Measurements from ENCODE around the gene XXYLT1.
"Not testable (repeated sequence)": the region's sequence is repeated elsewhere in the genome, so short reads cannot be mapped to it uniquely, and the experiment has no call there.

Gene XXYLT1

GRCh38 chr3:195097331-195098255 lies 173.4 kb downstream of the XXYLT1 start:
- DNase-seq (ENCODE audit: insufficient read length) (no peak), FAIRE-seq (no peak)
- no peak for TF ChIP-seq TAF1 (IDR thresholded peaks at IDR 0.05; ENCODE audit: borderline replicate concordance, low read depth, low read length)
- no peak for TF ChIP-seq POLR2AphosphoS5 (IDR thresholded peaks at IDR 0.05; ENCODE audit: low read depth, low read length)
- TF ChIP-seq POLR2A (IDR thresholded peaks at IDR 0.05; ENCODE audit: low read depth, low read length): no peak

- DNase-seq (ENCODE audit: insufficient read length): no peak
- FAIRE-seq: no peak
- no peak for TF ChIP-seq POLR2AphosphoS5 (IDR thresholded peaks at IDR 0.05; ENCODE audit: low read depth, low read length)
Observed at GRCh38 chr3:195096484-195097330, 174.3 kb downstream of the XXYLT1 start.

- TF ChIP-seq POLR2A (IDR thresholded peaks at IDR 0.05; ENCODE audit: low read depth, low read length) (no peak), POLR2AphosphoS5 (IDR thresholded peaks at IDR 0.05; ENCODE audit: low read depth, low read length) (no peak), TAF1 (IDR thresholded peaks at IDR 0.05; ENCODE audit: borderline replicate concordance, low read depth, low read length) (no peak)
- FAIRE-seq (no peak), DNase-seq (ENCODE audit: insufficient read length) (no peak)
Observed at GRCh38 chr3:195096053-195096452, 174.9 kb downstream of the XXYLT1 start.

GRCh38 chr3:195095704-195096036 lies 175.3 kb downstream of the XXYLT1 start:
- TF ChIP-seq POLR2AphosphoS5 (IDR thresholded peaks at IDR 0.05; ENCODE audit: low read depth, low read length) (no peak), POLR2A (IDR thresholded peaks at IDR 0.05; ENCODE audit: low read depth, low read length) (no peak), TAF1 (IDR thresholded peaks at IDR 0.05; ENCODE audit: borderline replicate concordance, low read depth, low read length) (no peak)
- DNase-seq (ENCODE audit: insufficient read length): no peak
- no peak for FAIRE-seq

- TF ChIP-seq POLR2AphosphoS5 (IDR thresholded peaks at IDR 0.05; ENCODE audit: low read depth, low read length): peak; percentile 75; the same call in 1 of the 2 replicates
- peak; percentile 81 for TF ChIP-seq POLR2A (IDR thresholded peaks at IDR 0.05; ENCODE audit: low read depth, low read length)
- TF ChIP-seq TAF1 (IDR thresholded peaks at IDR 0.05; ENCODE audit: borderline replicate concordance, low read depth, low read length): no peak
- DNase-seq (ENCODE audit: insufficient read length) (no peak), FAIRE-seq (peak; percentile 93)
Observed at GRCh38 chr3:195095035-195095703, 175.8 kb downstream of the XXYLT1 start.

- DNase-seq (ENCODE audit: insufficient read length) (peak; percentile 52), FAIRE-seq (peak; percentile 21)
Observed at GRCh38 chr3:195094191-195094921, 176.6 kb downstream of the XXYLT1 start.

GRCh38 chr3:195093731-195094130 lies 177.2 kb downstream of the XXYLT1 start:
- DNase-seq (ENCODE audit: insufficient read length) (no peak), FAIRE-seq (no peak)
- TF ChIP-seq POLR2A (IDR thresholded peaks at IDR 0.05; ENCODE audit: low read depth, low read length): no peak
- TF ChIP-seq TAF1 (IDR thresholded peaks at IDR 0.05; ENCODE audit: borderline replicate concordance, low read depth, low read length): no peak
- TF ChIP-seq POLR2AphosphoS5 (IDR thresholded peaks at IDR 0.05; ENCODE audit: low read depth, low read length): no peak

More at GRCh38 chr3:195094191-195094921, 176.6 kb downstream of the XXYLT1 start:
- 0 out of 2 replicates have a peak, but pooled peaks have one; percentile 30 for TF ChIP-seq POLR2AphosphoS5 (IDR thresholded peaks at IDR 0.05; ENCODE audit: low read depth, low read length)
- no peak for TF ChIP-seq TAF1 (IDR thresholded peaks at IDR 0.05; ENCODE audit: borderline replicate concordance, low read depth, low read length)
- TF ChIP-seq POLR2A (IDR thresholded peaks at IDR 0.05; ENCODE audit: low read depth, low read length): no peak

- not testable (repeated sequence) for DNase-seq (ENCODE audit: insufficient read length); FAIRE-seq
Observed at GRCh38 chr3:195087840-195088601, 182.9 kb downstream of the XXYLT1 start.

GRCh38 chr3:195087328-195087727 lies 183.6 kb downstream of the XXYLT1 start:
- FAIRE-seq (no peak), DNase-seq (ENCODE audit: insufficient read length) (no peak)
- TF ChIP-seq TAF1 (IDR thresholded peaks at IDR 0.05; ENCODE audit: borderline replicate concordance, low read depth, low read length): no peak

- TF ChIP-seq POLR2A (IDR thresholded peaks at IDR 0.05; ENCODE audit: low read depth, low read length) (no peak), TAF1 (IDR thresholded peaks at IDR 0.05; ENCODE audit: borderline replicate concordance, low read depth, low read length) (no peak), POLR2AphosphoS5 (IDR thresholded peaks at IDR 0.05; ENCODE audit: low read depth, low read length) (no peak)
- no peak for DNase-seq (ENCODE audit: insufficient read length)
- no peak for FAIRE-seq
Observed at GRCh38 chr3:195086885-195087284, 184.1 kb downstream of the XXYLT1 start.
